Effector CD8-positive, alpha-beta T cell (primary cell): ENCODE results near the gene ZNF568.

Experiments used
- DNase-seq: peaks from one replicate; lab custom pipeline; 2025; lab: John Stamatoyannopoulos, UW

Gene ZNF568

GRCh38 chr19:36999313-36999712 is 83.2 kb downstream of the ZNF568 start:
- no peak for DNase-seq

GRCh38 chr19:37007587-37008220 is 91.6 kb downstream of the ZNF568 start:
- no peak for DNase-seq

- no peak for DNase-seq
Measured at GRCh38 chr19:37009871-37010270, 93.7 kb downstream of the ZNF568 start.

- no peak for DNase-seq
Measured at GRCh38 chr19:37012093-37012745, 96.1 kb downstream of the ZNF568 start.

GRCh38 chr19:37014456-37014855 is 98.3 kb downstream of the ZNF568 start:
- DNase-seq = no peak

- no peak for DNase-seq
Measured at GRCh38 chr19:37045140-37045539, 129.0 kb downstream of the ZNF568 start.
